SK-N-MC (cell line): ENCODE results near the gene EID2.

Experiments
- EZH2 ChIP-seq: fragments of 200-600 bp; sonication (generic); IDR thresholded peaks from one replicate; pipeline ENCODE4 v1.6.1; 2017; ENCODE audit warnings: antibody characterized with exemption
- POLR2AphosphoS5 ChIP-seq: IDR thresholded peaks from 2 replicates; pipeline ENCODE4 v1.6.1; 2012; ENCODE audit warnings: mild to moderate bottlenecking, low read depth, low read length, borderline replicate concordance

GRCh38 chr19:39515551-39516191 lies 24.3 kb downstream of the EID2 start:
- no peak for TF ChIP-seq POLR2AphosphoS5
- peak; percentile 70 for TF ChIP-seq EZH2
